Thyroid gland (tissue), 4 donors: ENCODE measurements around the gene ALKBH6. TPM values are rescaled to one million over a fixed set of nuclear protein-coding genes. Genes with fewer than 3 reads are reported as not detected.

ENCODE experiments used
- DNase-seq, 2 donors: peaks; one replicate each; pipeline ENCODE4 v3.0.0-alpha.2; 2019
- H3K27ac ChIP-seq, 3 donors: fragments of 200-600 bp; sonication (generic); 1 replicate in 2 of 3; 2 replicates in 1 of 3; pipeline ENCODE4 v1.5.1; 2016 to 2019; ENCODE audit warnings: mild to moderate bottlenecking in 1 of 3, moderate library complexity in 1 of 3
- H3K27me3 ChIP-seq: fragments of 200-600 bp; sonication (generic); one replicate; pipeline ENCODE4 v1.5.1; 2019
- H3K36me3 ChIP-seq, 2 donors: fragments of 200-600 bp; sonication (generic); one replicate each; pipeline ENCODE4 v1.5.1; 2016 to 2019
- H3K4me1 ChIP-seq, 2 donors: fragments of 200-600 bp; sonication (generic); one replicate each; pipeline ENCODE4 v1.5.1; 2017 to 2019
- H3K4me3 ChIP-seq, 3 donors: fragments of 200-600 bp; sonication (generic); replicated peaks in 1 of 3; 1 replicate in 2 of 3; 2 replicates in 1 of 3; pipeline ENCODE4 v1.5.1; 2016; ENCODE audit warnings: mild to moderate bottlenecking in 1 of 3
- H3K9me3 ChIP-seq: fragments of 200-600 bp; sonication (generic); one replicate; pipeline ENCODE4 v1.5.1; 2017
- POLR2A ChIP-seq, 2 donors: fragments of 450-650 bp; IDR thresholded peaks; one replicate each; pipeline ENCODE4 v1.6.1; 2017; ENCODE audit warnings: antibody characterized with exemption in 2 of 2, mild to moderate bottlenecking in 2 of 2, moderate library complexity in 1 of 2
- WGBS, 2 donors: methylation state at CpG; one replicate each; pipeline ENCODE4 v1.1.5; 2017; 5-methylcytosine and 5-hydroxymethylcytosine counted together
- intact Hi-C: fragments of 100-400 bp; cut with DNase I; formaldehyde crosslinking; loops from one replicate; pipeline ENCODE4 v1.15.1; 2023
- total RNA-seq, 4 donors: library from RNA; depleted of rRNA; stranded (reverse); fragments of >200 nt; gene quantifications; one replicate each; pipeline ENCODE4 v1.2.3, GENCODE V29; 2016
- TF ChIP-seq, protein P1 (sequence below), 6 experiments: fragments of 200-600 bp in 3 of 6; fragments of 450-650 bp in 3 of 6; sonication (generic) in 3 of 6; IDR thresholded peaks; one replicate each; pipeline ENCODE4 v1.5.1; 2016 to 2019; ENCODE audit warnings: antibody characterized with exemption in 6 of 6, mild to moderate bottlenecking in 2 of 6, inconsistent platforms in 1 of 6, moderate library complexity in 1 of 6

The ALKBH6 gene
- total RNA-seq = 10 to 100 TPM; 15.4 to 60.9 (median 32.0) TPM

DNA sequence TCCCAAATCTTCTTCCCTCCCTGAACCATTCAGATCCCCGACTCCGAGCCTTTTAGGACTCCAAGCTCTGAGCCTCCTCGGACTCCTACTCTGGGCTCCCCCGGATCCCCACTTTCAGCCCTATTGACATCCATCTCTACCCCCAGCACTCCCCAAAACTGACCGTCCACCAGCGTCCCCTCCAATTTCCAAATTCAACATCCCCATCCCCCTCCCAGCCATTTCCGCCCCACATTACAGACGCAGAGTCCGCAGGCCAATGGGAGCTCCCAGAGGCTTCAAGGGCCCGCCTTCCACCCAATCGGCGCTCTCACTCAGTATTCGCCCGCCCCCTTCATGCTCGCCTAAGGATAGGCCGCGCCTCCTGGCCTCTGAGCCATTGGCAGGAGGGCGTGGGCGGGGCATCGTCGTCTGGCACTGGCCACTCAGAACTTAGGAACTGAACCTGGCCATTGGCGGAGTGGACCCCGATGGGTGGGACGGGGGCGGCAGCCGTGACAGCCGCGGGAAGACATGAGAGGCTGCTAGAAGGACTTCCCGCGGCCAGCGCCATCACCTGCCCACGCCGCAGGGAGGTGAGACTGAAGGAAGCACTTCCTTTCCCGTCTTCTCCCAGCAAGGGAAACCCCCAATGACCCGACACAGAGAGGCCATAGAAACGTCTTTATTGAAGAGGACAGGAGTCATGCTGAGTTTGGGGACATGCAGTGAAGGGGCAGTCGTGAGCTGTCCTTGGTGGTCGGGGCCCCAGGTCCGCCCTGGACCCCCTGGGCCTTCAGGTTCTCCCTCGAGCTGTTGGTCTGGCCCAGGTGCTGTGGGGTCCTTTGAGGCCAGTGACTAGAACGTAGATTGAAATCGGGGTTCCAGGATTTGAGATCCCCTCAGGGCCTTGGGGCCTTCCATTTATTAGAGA is at the start of gene ALKBH6:
TSS of gene ALKBH6 (minus strand) at position 202 of the 913 bp plus-strand sequence. CDS start 816 bp downstream, outside the sequence.
- Histone ChIP-seq H3K4me1 (peaks cover 18% of the 10 kb centered on the region in 2 donors), H3K4me3 (peak within 1 kb of the TSS in 2 of 3 donors; percentile 53 to 66), H3K27ac (peak within 1 kb of the TSS; percentile 62 to 78 (median 68)), H3K9me3 (no peaks in the 10 kb centered on the region), H3K27me3 (no peaks in the 10 kb centered on the region), H3K36me3 (no peaks in the 10 kb centered on the region)
- peak; percentile 100 for DNase-seq
- TF ChIP-seq, protein P1, sequence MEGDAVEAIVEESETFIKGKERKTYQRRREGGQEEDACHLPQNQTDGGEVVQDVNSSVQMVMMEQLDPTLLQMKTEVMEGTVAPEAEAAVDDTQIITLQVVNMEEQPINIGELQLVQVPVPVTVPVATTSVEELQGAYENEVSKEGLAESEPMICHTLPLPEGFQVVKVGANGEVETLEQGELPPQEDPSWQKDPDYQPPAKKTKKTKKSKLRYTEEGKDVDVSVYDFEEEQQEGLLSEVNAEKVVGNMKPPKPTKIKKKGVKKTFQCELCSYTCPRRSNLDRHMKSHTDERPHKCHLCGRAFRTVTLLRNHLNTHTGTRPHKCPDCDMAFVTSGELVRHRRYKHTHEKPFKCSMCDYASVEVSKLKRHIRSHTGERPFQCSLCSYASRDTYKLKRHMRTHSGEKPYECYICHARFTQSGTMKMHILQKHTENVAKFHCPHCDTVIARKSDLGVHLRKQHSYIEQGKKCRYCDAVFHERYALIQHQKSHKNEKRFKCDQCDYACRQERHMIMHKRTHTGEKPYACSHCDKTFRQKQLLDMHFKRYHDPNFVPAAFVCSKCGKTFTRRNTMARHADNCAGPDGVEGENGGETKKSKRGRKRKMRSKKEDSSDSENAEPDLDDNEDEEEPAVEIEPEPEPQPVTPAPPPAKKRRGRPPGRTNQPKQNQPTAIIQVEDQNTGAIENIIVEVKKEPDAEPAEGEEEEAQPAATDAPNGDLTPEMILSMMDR (IDR thresholded peaks at IDR 0.05) = no peak
- peak in 1 of 2 donors; percentile 45 for TF ChIP-seq POLR2A (IDR thresholded peaks at IDR 0.05)
- 1 to 5% methylated on average over 27 to 37 of the region's 42 CpGs for WGBS, 2 donors
- intact Hi-C loops = loop anchor here (5.0 kb wide), 1 partner anchor 38 kb away; the partner anchor contains the start of genes THAP8 and WDR62

GRCh38 chr19:36061367-36061766 is 47.4 kb upstream of the ALKBH6 start:
- Histone ChIP-seq H3K9me3 (no peaks in the 10 kb centered on the region), H3K4me1 (no peaks in the 10 kb centered on the region), H3K36me3 (no peaks in the 10 kb centered on the region), H3K27ac (no peak overlapping the region), H3K4me3 (no peak overlapping the region), H3K27me3 (no peaks in the 10 kb centered on the region)
- WGBS, 2 donors = 92 to 100% methylated on average over 1 to 2 of the region's 2 CpGs
- intact Hi-C loops = no loop called here
- TF ChIP-seq POLR2A (IDR thresholded peaks at IDR 0.05) = no peak
- TF ChIP-seq, protein P1 (IDR thresholded peaks at IDR 0.05) = no peak
- DNase-seq = no peak

DNA sequence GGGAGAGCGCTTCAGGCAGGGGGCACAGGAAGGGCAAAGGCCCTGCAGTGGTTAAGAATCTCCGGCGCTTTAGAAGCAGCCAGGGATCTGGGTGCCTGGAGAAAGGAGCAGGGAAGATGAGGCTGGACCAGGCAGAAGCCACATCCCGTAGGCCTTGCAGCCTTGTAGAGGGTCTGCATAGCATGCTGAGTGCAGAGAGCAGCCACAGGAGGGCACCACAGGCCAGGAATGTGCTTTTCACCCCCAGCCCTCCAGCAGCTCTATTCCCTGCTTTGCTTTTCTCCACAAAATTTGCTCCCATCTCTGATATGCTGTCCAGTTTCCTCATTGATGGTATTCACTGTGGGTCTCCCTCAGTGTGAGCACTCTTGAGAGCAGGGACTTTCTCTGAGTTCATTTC is 46.4 kb upstream of the ALKBH6 start:
- Histone ChIP-seq H3K9me3 (no peaks in the 10 kb centered on the region), H3K36me3 (no peaks in the 10 kb centered on the region), H3K4me3 (no peak overlapping the region), H3K4me1 (peaks cover under 1 to 2% of the 10 kb centered on the region in 2 donors), H3K27me3 (no peaks in the 10 kb centered on the region), H3K27ac (no peak overlapping the region)
- WGBS, 2 donors = 87 to 89% methylated on average over 4 of the region's 4 CpGs
- intact Hi-C loops = no loop called here
- TF ChIP-seq POLR2A (IDR thresholded peaks at IDR 0.05) = no peak
- TF ChIP-seq, protein P1 (IDR thresholded peaks at IDR 0.05) = peak in 1 of 6 experiments; percentile 22
- DNase-seq = no peak

GRCh38 chr19:36059180-36059910 is 45.3 kb upstream of the ALKBH6 start:
- no peak overlapping the region for H3K27ac ChIP-seq
- H3K36me3 ChIP-seq = no peaks in the 10 kb centered on the region
- no peaks in the 10 kb centered on the region for H3K27me3 ChIP-seq
- intact Hi-C loops = loop anchor here (5.0 kb wide), 1 partner anchor 53 kb away; the partner anchor contains the start of genes OVOL3 and POLR2I
- no peak for DNase-seq
- no peak overlapping the region for H3K4me3 ChIP-seq
- no peak for TF ChIP-seq POLR2A (IDR thresholded peaks at IDR 0.05)
- TF ChIP-seq, protein P1 (IDR thresholded peaks at IDR 0.05) = no peak
- no peaks in the 10 kb centered on the region for H3K9me3 ChIP-seq
- WGBS, 2 donors = 88 to 93% methylated on average over 6 of the region's 6 CpGs
- H3K4me1 ChIP-seq = peaks cover 6 to 8% of the 10 kb centered on the region in 2 donors
